GM20000 (cell line): ENCODE results near the gene GSG1L2.

Source experiments
- DNase-seq: peaks from one replicate; pipeline ENCODE4 v3.0.0; 2012; ENCODE audit warnings: low spot score
- TF ChIP-seq, protein P1 (sequence below): IDR thresholded peaks from 2 replicates; pipeline ENCODE4 v1.5.1; 2012; ENCODE audit warnings: mild to moderate bottlenecking, control low read depth; ENCODE audit errors: extremely low read depth, missing control alignments

GSG1L2 gene

DNA sequence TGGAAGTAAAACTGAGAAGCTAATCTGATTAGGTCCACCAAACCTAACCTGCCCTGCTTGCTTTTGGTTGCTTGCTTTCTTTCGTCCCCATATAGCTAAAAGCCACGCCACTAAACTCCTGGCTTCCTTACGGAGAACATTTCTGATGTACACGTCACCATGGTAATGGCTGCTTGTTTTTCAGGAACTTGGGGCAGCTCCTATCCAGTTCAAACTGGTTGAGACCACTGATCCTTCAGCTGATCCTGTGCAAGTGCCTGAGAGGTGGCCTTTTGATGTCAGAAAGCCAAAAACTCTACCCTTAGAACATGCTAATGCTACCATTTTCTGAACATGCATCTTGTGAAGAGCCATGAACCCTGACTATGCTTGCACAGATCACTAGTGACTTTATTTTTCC lies 16.1 kb downstream of the GSG1L2 start:
- DNase-seq: no peak
- TF ChIP-seq, protein P1, sequence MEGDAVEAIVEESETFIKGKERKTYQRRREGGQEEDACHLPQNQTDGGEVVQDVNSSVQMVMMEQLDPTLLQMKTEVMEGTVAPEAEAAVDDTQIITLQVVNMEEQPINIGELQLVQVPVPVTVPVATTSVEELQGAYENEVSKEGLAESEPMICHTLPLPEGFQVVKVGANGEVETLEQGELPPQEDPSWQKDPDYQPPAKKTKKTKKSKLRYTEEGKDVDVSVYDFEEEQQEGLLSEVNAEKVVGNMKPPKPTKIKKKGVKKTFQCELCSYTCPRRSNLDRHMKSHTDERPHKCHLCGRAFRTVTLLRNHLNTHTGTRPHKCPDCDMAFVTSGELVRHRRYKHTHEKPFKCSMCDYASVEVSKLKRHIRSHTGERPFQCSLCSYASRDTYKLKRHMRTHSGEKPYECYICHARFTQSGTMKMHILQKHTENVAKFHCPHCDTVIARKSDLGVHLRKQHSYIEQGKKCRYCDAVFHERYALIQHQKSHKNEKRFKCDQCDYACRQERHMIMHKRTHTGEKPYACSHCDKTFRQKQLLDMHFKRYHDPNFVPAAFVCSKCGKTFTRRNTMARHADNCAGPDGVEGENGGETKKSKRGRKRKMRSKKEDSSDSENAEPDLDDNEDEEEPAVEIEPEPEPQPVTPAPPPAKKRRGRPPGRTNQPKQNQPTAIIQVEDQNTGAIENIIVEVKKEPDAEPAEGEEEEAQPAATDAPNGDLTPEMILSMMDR: no peak

DNA sequence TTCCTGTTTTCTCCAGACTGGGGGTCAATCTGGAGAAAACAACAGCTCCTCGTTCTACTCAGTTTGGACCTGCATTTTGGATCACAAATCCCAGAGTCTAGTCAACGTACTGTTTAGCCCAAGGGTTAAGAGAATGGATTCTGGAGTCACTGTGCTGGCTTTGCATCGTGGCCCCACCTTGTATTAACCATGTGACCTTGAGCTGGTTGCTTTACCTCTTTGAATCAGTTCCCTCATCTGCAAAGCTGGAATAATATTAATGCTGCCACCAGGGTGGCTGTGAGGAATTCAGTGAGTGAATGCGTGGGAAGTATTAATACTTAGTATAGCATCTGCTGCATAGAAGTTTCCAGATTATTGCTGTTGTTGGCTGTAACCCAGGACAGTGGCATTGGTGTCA lies 19.2 kb downstream of the GSG1L2 start:
- TF ChIP-seq, protein P1: no peak
- DNase-seq: no peak

DNA sequence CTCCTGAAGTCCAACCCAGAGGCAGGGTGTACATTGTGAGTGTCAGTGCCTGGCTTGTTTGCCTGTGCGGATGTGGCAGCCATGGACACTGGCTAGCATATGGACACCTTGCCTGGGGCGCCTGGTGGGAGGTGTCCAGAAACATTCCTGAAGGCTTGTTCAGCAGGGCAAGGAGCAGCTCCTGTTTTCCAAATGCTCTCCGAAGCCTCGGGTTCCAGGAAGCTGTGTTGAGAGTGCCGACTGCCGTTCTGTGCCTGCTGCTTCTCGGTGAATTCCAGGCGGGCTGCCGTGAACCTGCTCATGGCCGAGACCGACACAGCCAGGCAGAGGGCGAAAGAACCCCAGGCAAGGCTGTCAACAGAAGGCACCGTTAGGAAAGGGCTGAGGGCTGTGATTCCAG lies 19.6 kb downstream of the GSG1L2 start:
- DNase-seq: no peak
- TF ChIP-seq, protein P1: no peak

DNA sequence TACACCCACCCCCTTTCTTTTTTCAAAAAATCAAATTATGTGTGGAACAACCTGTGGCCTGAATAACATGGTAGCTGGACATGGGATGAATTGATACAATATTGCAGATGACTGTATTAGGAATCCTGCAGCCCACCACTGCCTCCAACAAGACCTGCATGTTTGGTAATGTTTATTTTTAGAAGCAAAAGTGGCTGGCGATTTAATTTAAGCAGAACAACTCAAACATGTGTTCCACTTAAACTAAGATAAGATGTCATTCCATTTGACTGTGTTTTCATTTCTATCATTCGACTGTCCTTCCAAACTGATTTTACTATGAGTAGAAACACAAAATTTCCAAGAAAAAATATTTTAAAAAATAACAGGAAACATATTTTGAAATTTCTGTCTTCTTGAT lies 20.4 kb downstream of the GSG1L2 start:
- no peak for DNase-seq
- TF ChIP-seq, protein P1: no peak

DNA sequence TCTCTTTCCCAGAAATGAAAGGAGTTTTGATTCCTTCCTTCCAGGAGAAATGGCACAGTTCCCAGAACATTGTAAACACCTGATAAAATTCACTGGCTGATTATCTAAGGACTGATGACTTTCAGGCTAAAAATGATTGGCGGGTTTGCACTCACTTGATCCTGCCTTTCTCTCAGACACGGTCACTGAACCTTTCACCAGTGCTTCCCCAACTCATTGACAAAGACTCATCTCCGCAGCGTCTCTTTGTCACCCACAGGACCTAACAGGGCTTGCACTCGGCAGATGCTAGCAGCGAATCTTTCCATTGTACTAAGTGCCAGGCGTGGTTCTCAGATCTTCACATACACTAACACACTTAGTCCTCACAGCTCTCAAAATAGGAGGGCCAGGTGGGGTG lies 23.2 kb downstream of the GSG1L2 start:
- DNase-seq: no peak
- TF ChIP-seq, protein P1: no peak

DNA sequence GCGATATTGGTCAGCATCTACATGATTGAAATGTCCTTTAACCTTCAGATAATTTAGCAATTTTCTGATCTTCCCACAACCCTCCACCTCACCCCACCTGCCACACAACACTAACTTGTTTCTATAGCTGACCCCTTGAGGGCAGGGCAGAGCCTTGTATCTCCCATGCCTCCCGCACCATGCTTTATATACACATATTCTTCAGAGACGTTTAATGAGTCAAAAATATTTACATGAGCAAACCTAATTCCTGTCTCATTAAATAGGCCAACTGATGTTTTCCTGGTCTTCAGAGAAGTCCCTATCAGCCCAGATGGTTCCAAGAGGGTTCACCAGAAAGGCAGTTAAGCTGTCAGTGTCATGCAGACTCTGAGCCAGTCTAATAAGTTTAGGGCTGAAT lies 23.9 kb downstream of the GSG1L2 start:
- TF ChIP-seq, protein P1: no peak
- DNase-seq: no peak

DNA sequence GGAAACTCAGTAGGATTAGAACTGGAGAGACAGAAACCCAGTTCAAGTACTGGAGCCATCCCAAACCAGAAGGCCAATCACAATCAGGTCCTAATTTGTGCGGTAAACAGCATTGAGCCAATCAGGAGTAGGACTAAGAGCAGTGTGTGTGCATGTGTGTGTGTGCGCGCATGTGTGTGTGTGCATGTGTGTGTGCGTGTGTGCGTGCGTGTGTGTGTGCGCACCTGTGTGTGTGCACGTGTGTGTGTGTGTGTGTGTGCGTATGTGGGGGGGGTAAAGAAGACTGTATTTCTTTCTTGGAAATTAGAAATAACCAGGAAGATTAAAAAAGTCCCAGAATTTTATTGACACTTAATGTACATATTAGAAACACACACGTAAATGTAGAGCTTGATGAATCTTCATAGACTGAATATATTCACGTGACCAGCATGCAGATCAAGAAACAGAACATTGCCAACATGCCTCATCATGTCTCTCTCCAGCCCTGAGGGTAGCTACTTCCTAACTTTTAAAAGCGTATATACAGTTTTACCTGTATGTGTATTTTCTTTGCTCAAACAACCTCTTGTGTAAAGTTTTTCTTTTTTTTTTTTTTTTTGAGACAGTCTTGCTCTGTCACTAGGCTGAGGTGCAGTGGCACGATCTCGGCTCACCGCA lies 29.6 kb downstream of the GSG1L2 start:
- TF ChIP-seq, protein P1: no peak
- DNase-seq: no peak
